Measurements from ENCODE around the gene HIVEP2. TPM values are rescaled to one million over a fixed set of nuclear protein-coding genes. Genes with fewer than 3 reads are reported as not detected.

The HIVEP2 gene
- total RNA-seq, 2 experiments from 2014 or later = 30.2 to 35.4 TPM

GRCh38 chr6:142786476-142786875 is 158.5 kb downstream of the HIVEP2 start:
- Mint-ChIP-seq H3K4me1 (peaks cover 17% of the 10 kb centered on the region), H3K27ac (no peak overlapping the region), H3K27me3 (no peaks in the 10 kb centered on the region), H3K36me3 (ENCODE audit: low read depth) (peaks cover 30% of the 10 kb centered on the region), H3K4me3 (no peak overlapping the region), H3K9me3 (no peaks in the 10 kb centered on the region)
- POLR2A ChIA-PET = no interaction called here
- DNase-seq = no peak
- CTCF ChIA-PET = interaction anchor here (1.0 to 1.4 kb wide), 2 partner anchors 10 to 16 kb away, joined by 4 to 6 read pairs; no protein-coding TSS in a partner anchor

DNA sequence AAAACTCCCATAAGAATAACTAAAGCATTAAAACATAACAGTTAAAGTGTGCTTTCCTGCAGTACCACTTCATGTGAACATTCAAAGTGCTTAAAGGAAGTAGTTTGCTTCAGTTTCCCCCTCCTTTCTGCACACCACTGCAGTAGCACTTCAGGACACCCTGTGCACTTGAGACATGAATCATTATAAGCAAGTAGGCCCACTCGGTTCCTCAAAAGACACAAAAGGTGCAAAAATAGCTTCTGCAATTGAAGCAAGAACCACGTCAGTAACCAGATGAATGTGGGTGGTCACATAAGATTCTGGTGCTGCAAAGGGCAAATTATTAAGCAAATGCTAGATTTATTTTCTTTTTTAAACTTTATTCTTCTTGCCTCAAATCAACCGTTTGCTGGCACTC is 160.6 kb downstream of the HIVEP2 start:
- CTCF ChIA-PET = no interaction called here
- peaks cover 37% of the 10 kb centered on the region for H3K36me3 Mint-ChIP-seq (ENCODE audit: low read depth)
- no peaks in the 10 kb centered on the region for H3K9me3 Mint-ChIP-seq
- H3K27ac Mint-ChIP-seq = no peak overlapping the region
- H3K27me3 Mint-ChIP-seq = no peaks in the 10 kb centered on the region
- DNase-seq = no peak
- no peak overlapping the region for H3K4me3 Mint-ChIP-seq
- peaks cover 19% of the 10 kb centered on the region for H3K4me1 Mint-ChIP-seq
- POLR2A ChIA-PET = no interaction called here

- CTCF ChIA-PET = interaction anchor here (0.6 kb wide), 1 partner anchor 1325 kb away, joined by 3 read pairs; no protein-coding TSS in a partner anchor
- no peaks in the 10 kb centered on the region for H3K9me3 Mint-ChIP-seq
- peaks cover 19% of the 10 kb centered on the region for H3K4me1 Mint-ChIP-seq
Measured at GRCh38 chr6:142783499-142783898, 161.5 kb downstream of the HIVEP2 start.

GRCh38 chr6:142781129-142781528 is 163.8 kb downstream of the HIVEP2 start:
- DNase-seq = no peak
- Mint-ChIP-seq H3K36me3 (ENCODE audit: low read depth) (peaks cover 26% of the 10 kb centered on the region), H3K4me1 (peaks cover 17% of the 10 kb centered on the region), H3K27me3 (no peaks in the 10 kb centered on the region), H3K9me3 (no peaks in the 10 kb centered on the region), H3K4me3 (no peak overlapping the region), H3K27ac (no peak overlapping the region)
- ChIA-PET CTCF (no interaction called here), POLR2A (no interaction called here)

More at GRCh38 chr6:142783499-142783898, 161.5 kb downstream of the HIVEP2 start:
- no peak for DNase-seq
- H3K27me3 Mint-ChIP-seq = no peaks in the 10 kb centered on the region
- no peak overlapping the region for H3K27ac Mint-ChIP-seq
- peaks cover 32% of the 10 kb centered on the region for H3K36me3 Mint-ChIP-seq (ENCODE audit: low read depth)
- POLR2A ChIA-PET = no interaction called here
- no peak overlapping the region for H3K4me3 Mint-ChIP-seq

GRCh38 chr6:142773859-142774648 is 170.9 kb downstream of the HIVEP2 start:
- Mint-ChIP-seq H3K9me3 (peaks cover 2% of the 10 kb centered on the region), H3K27ac (peak overlapping the region; percentile 82), H3K27me3 (no peaks in the 10 kb centered on the region), H3K36me3 (ENCODE audit: low read depth) (peaks cover 61% of the 10 kb centered on the region), H3K4me1 (peaks cover 25% of the 10 kb centered on the region), H3K4me3 (peak overlapping the region; percentile 4)
- no peak for DNase-seq
- POLR2A ChIA-PET = no interaction called here
- CTCF ChIA-PET = interaction anchor here (1.1 kb wide), 1 partner anchor 31 kb away, joined by 4 read pairs; no protein-coding TSS in a partner anchor

- DNase-seq = no peak
- ChIA-PET POLR2A (no interaction called here), CTCF (interaction anchor here (0.6 to 0.7 kb wide), 2 partner anchors 55 to 331 kb away, joined by 3 read pairs; no protein-coding TSS in a partner anchor)
- peak overlapping the region; percentile 82 for H3K27ac Mint-ChIP-seq
- H3K4me3 Mint-ChIP-seq = peak overlapping the region; percentile 4
- peaks cover 25% of the 10 kb centered on the region for H3K4me1 Mint-ChIP-seq
- H3K27me3 Mint-ChIP-seq = no peaks in the 10 kb centered on the region
- peaks cover 2% of the 10 kb centered on the region for H3K9me3 Mint-ChIP-seq
- peaks cover 65% of the 10 kb centered on the region for H3K36me3 Mint-ChIP-seq (ENCODE audit: low read depth)
Measured at GRCh38 chr6:142773324-142773723, 171.7 kb downstream of the HIVEP2 start.

- Mint-ChIP-seq H3K9me3 (peaks cover 2% of the 10 kb centered on the region), H3K27ac (no peak overlapping the region), H3K27me3 (no peaks in the 10 kb centered on the region), H3K36me3 (ENCODE audit: low read depth) (peaks cover 81% of the 10 kb centered on the region), H3K4me3 (no peak overlapping the region), H3K4me1 (peaks cover 27% of the 10 kb centered on the region)
- CTCF ChIA-PET = interaction anchor here (0.5 to 1.2 kb wide), 3 partner anchors 31 to 74 kb away, joined by 3 read pairs; no protein-coding TSS in a partner anchor
- POLR2A ChIA-PET = no interaction called here
- DNase-seq = no peak
Measured at GRCh38 chr6:142771162-142771561, 173.8 kb downstream of the HIVEP2 start.

- Mint-ChIP-seq H3K27me3 (no peaks in the 10 kb centered on the region), H3K36me3 (ENCODE audit: low read depth) (peaks cover 71% of the 10 kb centered on the region), H3K9me3 (no peaks in the 10 kb centered on the region), H3K4me1 (peaks cover 15% of the 10 kb centered on the region), H3K27ac (no peak overlapping the region), H3K4me3 (no peak overlapping the region)
- CTCF ChIA-PET = no interaction called here
- DNase-seq = no peak
- POLR2A ChIA-PET = no interaction called here
Measured at GRCh38 chr6:142765306-142765705, 179.7 kb downstream of the HIVEP2 start.

- peaks cover 71% of the 10 kb centered on the region for H3K36me3 Mint-ChIP-seq (ENCODE audit: low read depth)
- H3K4me1 Mint-ChIP-seq = peaks cover 15% of the 10 kb centered on the region
- H3K4me3 Mint-ChIP-seq = no peak overlapping the region
- H3K27ac Mint-ChIP-seq = no peak overlapping the region
- no peak for DNase-seq
- ChIA-PET CTCF (no interaction called here), POLR2A (no interaction called here)
- no peaks in the 10 kb centered on the region for H3K9me3 Mint-ChIP-seq
- no peaks in the 10 kb centered on the region for H3K27me3 Mint-ChIP-seq
Measured at GRCh38 chr6:142764311-142764710, 180.7 kb downstream of the HIVEP2 start.

GRCh38 chr6:142763205-142763604 is 181.8 kb downstream of the HIVEP2 start:
- peaks cover 73% of the 10 kb centered on the region for H3K36me3 Mint-ChIP-seq (ENCODE audit: low read depth)
- H3K4me1 Mint-ChIP-seq = peaks cover 15% of the 10 kb centered on the region
- H3K27ac Mint-ChIP-seq = no peak overlapping the region
- no peaks in the 10 kb centered on the region for H3K9me3 Mint-ChIP-seq
- CTCF ChIA-PET = interaction anchor here (0.6 kb wide), 1 partner anchor 10 kb away, joined by 3 read pairs; no protein-coding TSS in a partner anchor
- POLR2A ChIA-PET = no interaction called here
- no peak for DNase-seq
- no peaks in the 10 kb centered on the region for H3K27me3 Mint-ChIP-seq
- H3K4me3 Mint-ChIP-seq = no peak overlapping the region

DNA sequence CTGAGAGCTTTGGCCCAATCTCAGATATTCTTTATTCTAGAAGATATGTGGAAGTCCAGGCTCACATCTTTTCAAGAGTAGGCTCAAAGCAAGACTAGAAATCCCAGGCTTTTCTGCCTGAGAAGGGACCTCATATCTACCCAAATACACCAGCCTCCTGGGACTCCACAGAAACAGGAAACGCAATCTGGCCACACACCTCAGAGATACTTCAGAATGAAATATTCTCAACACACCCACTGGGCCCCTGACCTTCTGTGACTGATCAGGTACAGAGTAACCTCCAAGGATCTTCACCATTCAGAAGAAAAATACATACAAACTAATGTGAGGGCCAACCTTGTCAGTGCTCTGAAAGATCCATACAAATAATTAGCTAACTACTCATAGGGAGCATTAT is 183.2 kb downstream of the HIVEP2 start:
- H3K4me1 Mint-ChIP-seq = peaks cover 20% of the 10 kb centered on the region

GRCh38 chr6:142760152-142760551 is 184.8 kb downstream of the HIVEP2 start:
- H3K36me3 Mint-ChIP-seq (ENCODE audit: low read depth) = peaks cover 80% of the 10 kb centered on the region
- no peak overlapping the region for H3K4me3 Mint-ChIP-seq
- H3K27me3 Mint-ChIP-seq = no peaks in the 10 kb centered on the region
- ChIA-PET POLR2A (no interaction called here), CTCF (no interaction called here)
- no peak for DNase-seq
- H3K9me3 Mint-ChIP-seq = no peaks in the 10 kb centered on the region
- no peak overlapping the region for H3K27ac Mint-ChIP-seq
- peaks cover 29% of the 10 kb centered on the region for H3K4me1 Mint-ChIP-seq

More for the DNA sequence above, 183.2 kb downstream of the HIVEP2 start:
- Mint-ChIP-seq H3K36me3 (ENCODE audit: low read depth) (peaks cover 72% of the 10 kb centered on the region), H3K9me3 (no peaks in the 10 kb centered on the region), H3K27me3 (no peaks in the 10 kb centered on the region), H3K4me3 (no peak overlapping the region), H3K27ac (peak overlapping the region; percentile 37)
- no peak for DNase-seq
- ChIA-PET POLR2A (no interaction called here), CTCF (no interaction called here)

- Mint-ChIP-seq H3K27ac (no peak overlapping the region), H3K4me3 (no peak overlapping the region), H3K9me3 (no peaks in the 10 kb centered on the region), H3K27me3 (no peaks in the 10 kb centered on the region), H3K4me1 (peaks cover 29% of the 10 kb centered on the region), H3K36me3 (ENCODE audit: low read depth) (peaks cover 77% of the 10 kb centered on the region)
- ChIA-PET CTCF (interaction anchor here (0.6 to 1.5 kb wide), 2 partner anchors 11 to 76 kb away, joined by 3 to 4 read pairs; no protein-coding TSS in a partner anchor), POLR2A (no interaction called here)
- DNase-seq = no peak
Measured at GRCh38 chr6:142758629-142759025, 186.3 kb downstream of the HIVEP2 start.

Measured in activated CD4-positive, alpha-beta T cell treated with anti-CD3 and anti-CD28 coated beads, Interleukin-2, amount 10 ng/mL, durations not matched to agents 7 days and 5 days (primary cell).